HG02610 (cell line): ENCODE results near the gene SGIP1.
"Not testable (repeated sequence)": the region's sequence is repeated elsewhere in the genome, so short reads cannot be mapped to it uniquely, and the experiment has no call there.

Experiments used
- ATAC-seq: cut with Tn5 transposase; IDR thresholded peaks from one replicate; pipeline ENCODE4 v1.9.1; 2021; ENCODE audit warnings: mild to moderate bottlenecking, moderate library complexity; ENCODE audit not compliant: unreplicated experiment

SGIP1 gene

GRCh38 chr1:66725885-66726665 is 192.1 kb downstream of the SGIP1 start:
- peak; percentile 89 for ATAC-seq

GRCh38 chr1:66728021-66728420 is 194.1 kb downstream of the SGIP1 start:
- ATAC-seq = no peak

- ATAC-seq = not testable (repeated sequence)
Observed at GRCh38 chr1:66728716-66729115, 194.8 kb downstream of the SGIP1 start.

GRCh38 chr1:66729119-66729518 is 195.2 kb downstream of the SGIP1 start:
- ATAC-seq = no peak

- ATAC-seq = no peak
Observed at GRCh38 chr1:66729523-66729922, 195.6 kb downstream of the SGIP1 start.

- no peak for ATAC-seq
Observed at GRCh38 chr1:66730462-66730861, 196.5 kb downstream of the SGIP1 start.

- peak; percentile 69 for ATAC-seq
Observed at GRCh38 chr1:66731170-66731865, 197.4 kb downstream of the SGIP1 start.

GRCh38 chr1:66732407-66733166 is 198.6 kb downstream of the SGIP1 start:
- ATAC-seq = peak; percentile 34

- ATAC-seq = no peak
Observed at GRCh38 chr1:66733348-66734017, 199.5 kb downstream of the SGIP1 start.

- not testable (repeated sequence) for ATAC-seq
Observed at GRCh38 chr1:66734531-66734930, 200.6 kb downstream of the SGIP1 start.

GRCh38 chr1:66737836-66738235 is 203.9 kb downstream of the SGIP1 start:
- no peak for ATAC-seq

- peak; percentile 66 for ATAC-seq
Observed at GRCh38 chr1:66739401-66740157, 205.6 kb downstream of the SGIP1 start.

- ATAC-seq = no peak
Observed at GRCh38 chr1:66745451-66745850, 211.5 kb downstream of the SGIP1 start.

- ATAC-seq = no peak
Observed at GRCh38 chr1:66747501-66747900, 213.5 kb downstream of the SGIP1 start.

GRCh38 chr1:66750577-66750976 is 216.6 kb downstream of the SGIP1 start:
- no peak for ATAC-seq

- ATAC-seq = no peak
Observed at GRCh38 chr1:66751160-66751559, 217.2 kb downstream of the SGIP1 start.

GRCh38 chr1:66752000-66752592 is 218.1 kb downstream of the SGIP1 start, which contains the start of gene DYNLT5:
DYNLT5 (plus strand) TSS chr1:66752459; CDS start chr1:66754659, 2,200 bp downstream.
- ATAC-seq = no peak

- ATAC-seq = no peak
Observed at GRCh38 chr1:66752671-66753371, 218.9 kb downstream of the SGIP1 start.

GRCh38 chr1:66757722-66758240 is 223.8 kb downstream of the SGIP1 start:
- ATAC-seq = no peak
